LNCaP clone FGC (cell line): ENCODE data around the gene AXIN1.

ENCODE experiments used
- DNase-seq: peaks from one replicate; pipeline ENCODE4 v3.0.0-alpha.2; 2011; ENCODE audit warnings: low read depth
- H3K4me3 ChIP-seq: 2 replicates; pipeline ENCODE4 v1.5.1; 2011; ENCODE audit warnings: mild to moderate bottlenecking, low read depth, low read length, control low read depth
- CTCF ChIP-seq: IDR thresholded peaks from 2 replicates; pipeline ENCODE4 v1.5.1; 2012; ENCODE audit warnings: mild to moderate bottlenecking; ENCODE audit not compliant: control insufficient read depth, insufficient read depth; ENCODE audit errors: extremely low read depth

AXIN1 gene

DNA sequence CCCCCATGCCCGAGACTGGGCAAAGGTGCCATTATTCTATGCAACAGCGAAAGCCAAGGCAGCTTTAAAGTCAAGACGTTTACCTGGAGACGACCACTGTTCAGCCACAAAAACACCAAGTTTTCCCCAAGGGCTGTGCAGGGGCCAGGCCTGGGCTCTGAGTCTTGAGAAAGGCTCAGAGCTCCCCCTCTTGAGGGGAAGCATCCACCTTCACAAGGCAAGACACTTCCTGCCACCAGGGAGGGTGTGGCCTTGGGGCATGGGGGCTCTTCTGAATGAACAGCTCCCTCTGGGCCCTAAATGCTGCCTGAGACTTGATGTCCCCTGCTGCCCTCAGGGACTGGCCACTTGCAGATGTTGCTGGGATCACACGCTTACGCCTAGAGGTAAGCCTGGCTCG, 43.0 kb downstream of the AXIN1 start:
- no peak for DNase-seq
- no peak overlapping the region for H3K4me3 ChIP-seq
- no peak for TF ChIP-seq CTCF

GRCh38 chr16:307691-308312, 44.7 kb downstream of the AXIN1 start:
- no peak overlapping the region for H3K4me3 ChIP-seq
- no peak for TF ChIP-seq CTCF
- DNase-seq = no peak

- no peak for DNase-seq
- H3K4me3 ChIP-seq = no peak overlapping the region
- no peak for TF ChIP-seq CTCF
These were observed 45.6 kb downstream of the AXIN1 start for GRCh38 chr16:306911-307370.

- H3K4me3 ChIP-seq = no peak overlapping the region
- no peak for DNase-seq
These were observed 46.5 kb downstream of the AXIN1 start for GRCh38 chr16:305916-306626.

GRCh38 chr16:303760-304505, 48.6 kb downstream of the AXIN1 start:
- no peak for DNase-seq
- no peak for TF ChIP-seq CTCF

More at GRCh38 chr16:305916-306626, 46.5 kb downstream of the AXIN1 start:
- no peak for TF ChIP-seq CTCF

GRCh38 chr16:301950-302349, 50.6 kb downstream of the AXIN1 start:
- no peak for DNase-seq
- H3K4me3 ChIP-seq = no peak overlapping the region
- no peak for TF ChIP-seq CTCF

More at GRCh38 chr16:303760-304505, 48.6 kb downstream of the AXIN1 start:
- no peak overlapping the region for H3K4me3 ChIP-seq
